HG03095 (cell line): Measurements from ENCODE around the gene CDKN3.
A peak's percentile ranks its signal among the peaks of the same experiment; 100 is the strongest.
"Not testable (repeated sequence)": the region's sequence is repeated elsewhere in the genome, so short reads cannot be mapped to it uniquely, and the experiment has no call there.

Source experiments
- ATAC-seq: cut with Tn5 transposase; IDR thresholded peaks from one replicate; pipeline ENCODE4 v1.9.1; 2021; ENCODE audit warnings: moderate library complexity; ENCODE audit not compliant: unreplicated experiment

The CDKN3 gene

DNA sequence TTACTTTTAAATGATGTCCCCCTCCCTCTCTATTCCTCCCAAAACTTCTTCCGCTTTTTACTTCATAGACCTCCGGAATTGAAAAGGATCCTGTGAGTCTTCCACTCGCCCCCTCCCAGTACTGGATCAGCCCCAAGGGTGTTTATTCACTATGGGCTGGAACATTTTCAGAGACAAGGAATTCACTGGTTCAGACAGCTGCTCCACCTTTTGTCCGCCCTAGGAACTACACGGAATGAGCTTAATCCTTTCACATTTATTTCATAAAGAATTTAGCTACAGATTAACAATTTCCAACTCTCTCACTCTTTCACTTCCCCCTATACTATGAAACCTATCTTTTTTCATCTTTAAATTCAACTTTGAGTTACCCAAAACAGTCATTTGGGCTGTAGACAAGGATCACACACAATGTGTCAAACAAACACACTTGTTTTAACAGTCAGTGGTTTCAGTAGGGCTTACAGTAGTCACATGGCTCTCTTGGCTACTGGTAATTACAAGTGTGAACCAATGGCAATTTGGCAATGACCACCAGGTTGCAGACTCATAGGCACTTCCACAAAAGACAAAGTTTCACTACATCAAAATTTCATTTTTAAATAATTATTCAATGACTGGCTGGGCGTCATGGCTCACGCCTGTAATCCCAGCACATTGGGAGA, 23.8 kb downstream of the CDKN3 start:
- ATAC-seq, result no peak

- ATAC-seq, result no peak
Observed at GRCh38 chr14:54423991-54424390, 27.2 kb downstream of the CDKN3 start.

GRCh38 chr14:54424479-54424901, 27.7 kb downstream of the CDKN3 start:
- no peak for ATAC-seq

- ATAC-seq, result no peak
Observed at GRCh38 chr14:54425068-54425467, 28.3 kb downstream of the CDKN3 start.

GRCh38 chr14:54425537-54426274, 28.9 kb downstream of the CDKN3 start:
- ATAC-seq, result no peak

- ATAC-seq, result no peak
Observed at GRCh38 chr14:54427871-54428270, 31.1 kb downstream of the CDKN3 start.

GRCh38 chr14:54428527-54428926, 31.7 kb downstream of the CDKN3 start:
- no peak for ATAC-seq

GRCh38 chr14:54435500-54435981, 38.7 kb downstream of the CDKN3 start:
- ATAC-seq, result peak; percentile 39

DNA sequence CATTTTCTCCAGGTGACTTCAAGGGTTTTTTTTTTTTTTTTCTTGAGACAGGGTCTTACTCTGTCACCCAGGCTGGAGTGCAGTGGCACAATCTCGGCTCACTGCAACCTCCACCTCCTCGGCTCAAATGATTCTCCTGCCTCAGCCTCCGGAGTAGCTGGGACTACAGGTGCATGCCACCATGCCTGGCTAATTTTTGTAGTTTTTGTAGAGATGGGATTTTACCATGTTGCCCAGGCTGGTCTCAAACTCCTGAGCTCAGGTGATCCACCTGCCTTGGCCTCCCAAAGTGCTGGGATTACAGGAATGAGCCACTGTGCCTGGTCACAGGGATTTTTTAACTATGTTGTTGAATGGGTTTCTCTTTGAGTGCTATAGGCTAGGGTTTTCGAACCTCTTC, 41.1 kb downstream of the CDKN3 start:
- ATAC-seq, result not testable (repeated sequence)

DNA sequence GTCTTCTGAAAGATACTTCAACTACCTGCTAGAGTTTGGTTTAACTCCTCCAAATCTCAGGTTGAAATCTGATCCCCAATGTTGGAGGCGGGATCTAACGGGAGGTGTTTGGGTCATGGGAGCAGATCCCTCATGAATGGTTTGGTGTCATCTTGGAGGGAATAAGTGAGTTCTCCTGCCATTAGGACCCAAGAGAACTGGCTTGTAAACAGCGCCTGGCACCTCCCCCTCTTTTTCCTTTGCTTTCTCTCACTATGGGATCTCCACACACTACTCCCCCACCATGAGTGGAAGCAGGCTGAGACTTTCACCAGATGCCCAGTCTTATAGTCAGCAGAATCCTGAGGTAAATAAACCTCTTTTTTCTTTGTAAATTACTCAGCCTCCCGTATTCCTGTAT, 41.9 kb downstream of the CDKN3 start:
- ATAC-seq, result no peak

DNA sequence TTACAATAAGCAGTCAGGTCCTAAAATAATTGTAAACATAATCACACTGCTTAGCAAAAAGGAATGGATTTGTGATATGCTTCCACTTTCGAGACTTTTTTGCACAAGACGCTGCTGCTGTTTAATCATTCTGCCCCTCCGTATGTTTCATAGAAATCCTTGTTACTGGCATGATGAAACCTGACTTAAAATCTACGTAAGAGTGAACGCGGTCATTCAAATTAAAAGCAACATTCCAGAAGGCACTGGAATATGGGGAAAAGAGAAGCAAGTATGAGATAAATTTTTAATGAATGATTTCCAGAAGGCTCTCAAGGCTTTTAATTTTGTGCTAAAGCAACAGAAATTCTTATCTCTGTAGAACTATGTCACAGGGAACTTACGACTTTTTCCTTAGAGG, 43.2 kb downstream of the CDKN3 start:
- ATAC-seq, result no peak

GRCh38 chr14:54440476-54440872, 43.7 kb downstream of the CDKN3 start:
- ATAC-seq, result no peak

DNA sequence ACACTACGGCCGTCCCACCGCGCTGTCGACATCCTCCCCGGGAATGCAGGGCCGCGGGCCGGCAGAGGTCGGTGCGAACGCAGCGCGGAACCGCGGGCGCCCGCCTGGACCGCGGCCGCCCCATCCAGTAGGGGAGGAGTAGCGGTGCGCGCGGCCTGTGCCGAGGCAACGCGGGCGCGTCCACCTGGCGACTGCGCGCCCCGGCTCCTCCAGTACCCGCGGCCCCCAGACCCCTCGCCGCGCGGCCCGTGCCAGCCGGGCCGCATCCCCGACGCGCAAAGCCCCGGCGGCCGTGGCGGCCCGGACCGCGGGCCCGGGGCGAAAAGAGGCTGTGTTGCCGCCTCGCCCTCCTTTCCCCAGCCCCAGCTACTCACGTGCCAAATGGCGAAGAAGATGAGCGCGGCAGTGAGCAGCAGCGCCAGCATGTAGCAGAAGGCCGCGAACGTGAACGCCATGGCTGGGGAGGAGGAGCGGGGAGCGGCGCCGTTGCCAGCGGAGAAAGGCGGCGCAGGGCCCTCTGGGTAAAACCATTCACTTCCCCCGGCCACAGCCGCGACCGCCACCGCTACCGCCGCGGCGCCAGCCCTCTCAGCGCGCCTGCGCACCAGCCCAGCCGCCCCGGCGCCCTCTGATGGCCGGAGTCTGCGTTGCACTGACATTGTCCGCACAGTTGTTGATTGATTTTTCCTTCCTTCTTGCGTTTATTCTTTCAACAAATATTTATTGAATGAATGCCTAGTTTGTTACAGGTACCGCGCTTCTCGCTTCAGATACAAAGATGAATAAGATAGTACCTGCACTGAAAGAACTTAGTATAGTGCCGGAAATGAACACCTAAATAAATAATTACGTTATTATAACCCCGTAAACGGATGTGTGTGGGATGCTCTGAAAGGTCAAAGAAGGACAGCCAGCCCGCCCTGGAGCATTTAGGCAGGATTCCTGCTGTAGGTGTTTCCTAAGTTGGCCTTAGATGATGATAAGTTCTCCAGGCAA, 44.4 kb downstream of the CDKN3 start, which contains the start of gene CNIH1:
TSS of gene CNIH1 (minus strand) at position 502 of the 996 bp plus-strand sequence. CDS start at position 455, 47 bp downstream.
- peak; percentile 90 for ATAC-seq

DNA sequence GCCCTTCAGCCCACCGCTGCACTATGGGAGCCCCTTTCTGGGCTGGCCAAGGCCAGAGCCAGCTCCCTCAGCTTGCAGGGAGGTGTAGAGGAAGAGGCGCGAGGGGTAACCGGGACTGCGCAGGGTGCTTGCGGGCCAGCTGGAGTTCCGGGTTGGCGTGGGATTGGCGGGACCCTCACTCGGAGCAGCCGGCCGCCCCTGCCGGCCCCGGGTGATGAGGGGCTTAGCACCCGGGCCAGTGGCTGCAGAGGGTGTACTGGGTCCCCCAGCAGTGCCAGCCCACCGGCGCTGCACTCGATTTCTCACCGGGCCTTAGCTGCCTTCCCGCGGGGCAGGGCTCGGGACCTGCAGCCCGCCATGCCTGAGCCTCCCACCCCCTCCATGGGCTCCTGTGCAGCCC, 46.2 kb downstream of the CDKN3 start:
- not testable (repeated sequence) for ATAC-seq

GRCh38 chr14:54443981-54444380, 47.2 kb downstream of the CDKN3 start:
- ATAC-seq, result no peak

DNA sequence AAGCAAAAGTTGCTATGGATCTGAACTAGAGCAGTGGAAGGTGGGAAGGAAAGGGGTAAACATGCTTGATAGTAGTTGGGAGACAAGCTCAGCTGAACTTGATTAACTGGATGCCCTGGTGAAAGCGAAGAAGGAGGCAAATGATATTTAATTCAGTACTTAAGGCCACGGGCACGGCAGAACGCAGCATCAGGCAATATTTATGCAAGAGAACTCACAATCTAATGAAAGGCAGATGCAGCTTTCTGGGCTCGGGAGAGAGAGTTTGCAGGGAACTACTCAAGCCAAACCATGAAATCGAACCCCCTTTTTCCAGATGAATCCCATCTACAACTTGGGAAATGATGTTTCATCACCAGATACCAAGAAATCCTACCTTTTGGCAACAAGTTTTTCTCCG, 47.9 kb downstream of the CDKN3 start:
- ATAC-seq, result no peak

- ATAC-seq, result no peak
Observed at GRCh38 chr14:54446161-54446693, 49.4 kb downstream of the CDKN3 start.

DNA sequence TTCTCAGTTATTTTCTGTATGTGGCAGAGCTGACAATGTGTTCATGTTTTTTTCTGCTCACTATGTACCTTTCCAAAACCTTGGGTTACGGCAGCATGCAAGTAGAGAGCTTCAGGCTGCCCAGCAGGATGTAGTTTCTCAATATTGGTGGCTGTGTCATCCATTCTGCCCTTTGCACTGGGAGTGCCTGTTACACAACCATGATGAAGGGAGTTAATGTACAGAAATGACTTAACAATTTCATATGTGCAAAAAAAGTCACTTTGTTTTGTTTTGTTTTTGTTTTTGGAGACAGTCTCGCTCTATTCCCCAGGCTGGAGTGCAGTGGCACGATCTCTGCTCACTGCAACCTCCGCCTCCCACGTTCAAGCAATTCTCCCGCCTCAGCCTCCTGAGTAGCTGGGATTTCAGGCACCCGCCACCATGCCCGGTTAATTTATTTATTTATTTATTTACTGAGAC, 50.5 kb downstream of the CDKN3 start:
- no peak for ATAC-seq

- ATAC-seq, result peak; percentile 68
Observed at GRCh38 chr14:54450535-54450934, 53.7 kb downstream of the CDKN3 start.

- ATAC-seq, result no peak
Observed at GRCh38 chr14:54451121-54451601, 54.4 kb downstream of the CDKN3 start.
